GM19193 (cell line): ENCODE results near the gene OR7C1.

Experiments
- POLR2A ChIP-seq: IDR thresholded peaks from 4 replicates; pipeline ENCODE4 v1.6.1; 2011; ENCODE audit not compliant: insufficient read depth, insufficient read length; ENCODE audit errors: extremely low read depth

OR7C1 gene

GRCh38 chr19:14835011-14835410 is at the start of gene OR7C1, which contains the start of gene OR7A5:
OR7C1 (minus strand) TSS chr19:14835185; CDS start chr19:14800136, 35,049 bp downstream.
OR7A5 (minus strand) TSS chr19:14835185; CDS start chr19:14828241, 6,944 bp downstream.
- TF ChIP-seq POLR2A, result no peak

- TF ChIP-seq POLR2A, result no peak
These were observed 36.7 kb upstream of the OR7C1 start for GRCh38 chr19:14871619-14872230.

GRCh38 chr19:14868497-14868896 is 33.5 kb upstream of the OR7C1 start:
- TF ChIP-seq POLR2A, result no peak

GRCh38 chr19:14848822-14849221 is 13.8 kb upstream of the OR7C1 start, which contains the start of gene OR7A10:
OR7A10 (minus strand) TSS chr19:14848922; CDS start chr19:14841877, 7,045 bp downstream.
- TF ChIP-seq POLR2A, result no peak

GRCh38 chr19:14843578-14843977 is 8.6 kb upstream of the OR7C1 start:
- TF ChIP-seq POLR2A, result no peak

GRCh38 chr19:14843169-14843568 is 8.2 kb upstream of the OR7C1 start:
- no peak for TF ChIP-seq POLR2A

- TF ChIP-seq POLR2A, result no peak
These were observed 5.2 kb upstream of the OR7C1 start for GRCh38 chr19:14840206-14840605.

GRCh38 chr19:14837391-14837790 is 2.4 kb upstream of the OR7C1 start:
- TF ChIP-seq POLR2A, result no peak

- TF ChIP-seq POLR2A, result no peak
These were observed 4.3 kb downstream of the OR7C1 start for GRCh38 chr19:14830702-14831101.

- no peak for TF ChIP-seq POLR2A
These were observed 9.0 kb downstream of the OR7C1 start for GRCh38 chr19:14826006-14826405.

- no peak for TF ChIP-seq POLR2A
These were observed 13.0 kb downstream of the OR7C1 start for GRCh38 chr19:14821937-14822336.

- TF ChIP-seq POLR2A, result no peak
These were observed 16.4 kb downstream of the OR7C1 start for GRCh38 chr19:14818588-14818987.

- TF ChIP-seq POLR2A, result no peak
These were observed 17.9 kb downstream of the OR7C1 start for GRCh38 chr19:14817052-14817451.

- TF ChIP-seq POLR2A, result no peak
These were observed 19.9 kb downstream of the OR7C1 start for GRCh38 chr19:14814982-14815652.

GRCh38 chr19:14809272-14810057 is 25.5 kb downstream of the OR7C1 start:
- no peak for TF ChIP-seq POLR2A
